Upper lobe of left lung (tissue), 6 donors: ENCODE results near the gene ITFG2. TPM values are rescaled to one million over a fixed set of nuclear protein-coding genes. Genes with fewer than 3 reads are reported as not detected.
"Not testable (repeated sequence)": the region's sequence is repeated elsewhere in the genome, so short reads cannot be mapped to it uniquely, and the experiment has no call there.

ENCODE experiments used
- ATAC-seq, 2 donors: fragments of 200-7000 bp; cut with Tn5 transposase; one replicate each; pipeline ENCODE4 v1.9.1; 2022; ENCODE audit warnings: mild to moderate bottlenecking in 2 of 2, moderate library complexity in 2 of 2; ENCODE audit not compliant: low FRiP score in 2 of 2
- DNase-seq, 2 donors: peaks; one replicate each; pipeline ENCODE4 v3.0.0-alpha.2; 2019 to 2020
- H3K27ac ChIP-seq, 4 donors: fragments of 200-600 bp; sonication (generic); one replicate each; pipeline ENCODE4 v1.5.1; 2016 to 2019
- H3K27me3 ChIP-seq, 4 donors: fragments of 200-600 bp; sonication (generic); one replicate each; pipeline ENCODE4 v1.5.1; 2017 to 2019
- H3K36me3 ChIP-seq, 4 donors: fragments of 200-600 bp; sonication (generic); one replicate each; pipeline ENCODE4 v1.5.1; 2016 to 2019
- H3K4me1 ChIP-seq, 4 donors: fragments of 200-600 bp; sonication (generic); one replicate each; pipeline ENCODE4 v1.5.1; 2018 to 2019
- H3K4me3 ChIP-seq, 4 donors: fragments of 200-600 bp; sonication (generic); one replicate each; pipeline ENCODE4 v1.5.1; 2017 to 2019; ENCODE audit warnings: mild to moderate bottlenecking in 2 of 4, moderate library complexity in 1 of 4
- H3K9me3 ChIP-seq, 4 donors: fragments of 200-600 bp; sonication (generic); one replicate each; pipeline ENCODE4 v1.5.1; 2018 to 2019
- CTCF ChIP-seq, 6 experiments: fragments of 450-650 bp in 4 of 6; fragments of 200-600 bp in 2 of 6; sonication (generic) in 2 of 6; IDR thresholded peaks; one replicate each; pipeline ENCODE4 v1.5.1; 2016 to 2019; ENCODE audit warnings: antibody characterized with exemption in 6 of 6
- EP300 ChIP-seq, 4 donors: sonication (generic); formaldehyde crosslinking; IDR thresholded peaks; one replicate each; pipeline ENCODE4 v1.5.1; 2017; ENCODE audit warnings: antibody characterized with exemption in 4 of 4, control low read depth in 2 of 4
- POLR2A ChIP-seq, 4 donors: fragments of 450-650 bp; IDR thresholded peaks; one replicate each; pipeline ENCODE4 v1.5.1; 2016 to 2017; ENCODE audit warnings: antibody characterized with exemption in 4 of 4, mild to moderate bottlenecking in 2 of 4
- POLR2AphosphoS5 ChIP-seq, 2 donors: sonication (generic); formaldehyde crosslinking; IDR thresholded peaks; one replicate each; pipeline ENCODE4 v1.5.1; 2017; ENCODE audit warnings: antibody characterized with exemption in 2 of 2
- WGBS, 2 donors: methylation state at CpG; one replicate each; pipeline ENCODE4 v1.1.5; 2017 to 2018; 5-methylcytosine and 5-hydroxymethylcytosine counted together
- total RNA-seq, 6 donors: library from RNA; depleted of rRNA in 4 of 6; stranded (reverse); fragments of >200 nt in 4 of 6; gene quantifications; one replicate each; pipeline versions ENCODE4 v1.1.0 to v1.2.1, GENCODE V29; 2016 to 2021
- donor health status: DM: no; HTN: no; CAD: no; lungs with moderate emphysema.
- donor health status: DM: no; HTN: yes; CAD: no; lungs with severe emphysema.

ITFG2 gene
- total RNA-seq, 6 donors from 2014 or later: 34.0 to 388 (median 41.0) TPM

DNA sequence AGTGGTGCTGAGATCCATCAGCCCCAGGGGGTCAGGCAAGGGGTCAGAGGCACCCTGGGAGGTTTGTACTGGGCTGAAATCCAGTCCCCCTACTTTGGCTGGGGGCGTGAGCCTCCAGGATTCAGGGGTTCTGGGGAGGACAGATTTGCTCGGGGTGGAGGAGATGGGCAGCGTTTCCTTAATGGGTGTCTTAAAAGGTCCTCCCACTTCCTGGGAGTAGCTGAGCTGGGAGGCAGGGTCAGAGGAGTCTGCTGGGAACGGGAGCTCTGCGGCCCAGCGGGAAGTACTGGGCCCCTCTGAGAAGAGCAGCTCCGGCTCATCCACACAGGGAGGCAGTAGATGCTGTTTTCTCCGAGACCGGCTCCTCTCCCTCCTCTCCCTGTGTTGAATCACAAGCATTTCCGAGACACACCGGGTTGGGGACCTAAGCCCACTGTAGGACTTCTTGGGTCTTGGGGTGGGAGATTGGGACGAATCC is 46.5 kb downstream of the ITFG2 start:
- no peak for TF ChIP-seq POLR2A (IDR thresholded peaks at IDR 0.05)
- no peak for TF ChIP-seq POLR2AphosphoS5 (IDR thresholded peaks at IDR 0.05)
- DNase-seq (no peak), ATAC-seq (no peak)
- Histone ChIP-seq H3K9me3 (no peaks in the 10 kb centered on the region), H3K27ac (peak overlapping the region in 1 of 4 donors; percentile 15), H3K27me3 (no peaks in the 10 kb centered on the region), H3K4me1 (no peaks in the 10 kb centered on the region), H3K36me3 (peaks cover 0 to 14% (median 2%) of the 10 kb centered on the region in 4 donors), H3K4me3 (no peak overlapping the region)
- 92 to 94% methylated on average over 6 to 12 of the region's 12 CpGs for WGBS, 2 donors

DNA sequence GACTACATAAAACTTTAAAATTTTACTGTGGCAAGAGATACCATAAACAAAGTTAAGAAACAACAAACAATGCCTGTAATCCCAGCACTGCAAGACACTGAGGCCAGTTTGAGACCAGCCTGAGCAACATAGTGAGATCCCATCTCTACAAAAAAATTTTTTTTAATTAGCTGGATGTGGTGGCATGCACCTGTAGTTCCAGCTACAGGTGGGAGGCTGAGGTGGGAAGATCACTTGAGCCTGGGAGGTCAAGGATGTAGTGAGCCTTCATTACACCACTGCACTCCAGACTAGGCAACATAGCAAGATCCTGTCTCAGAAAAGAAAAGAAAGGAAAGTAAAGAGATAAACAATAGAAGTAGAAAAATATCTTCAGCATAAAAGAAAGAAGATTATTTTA is 47.7 kb downstream of the ITFG2 start:
- TF ChIP-seq EP300 (IDR thresholded peaks at IDR 0.05): no peak
- no peak for TF ChIP-seq POLR2A (IDR thresholded peaks at IDR 0.05)
- TF ChIP-seq CTCF (IDR thresholded peaks at IDR 0.05): no peak
- TF ChIP-seq POLR2AphosphoS5 (IDR thresholded peaks at IDR 0.05): no peak
- no peak for DNase-seq

DNA sequence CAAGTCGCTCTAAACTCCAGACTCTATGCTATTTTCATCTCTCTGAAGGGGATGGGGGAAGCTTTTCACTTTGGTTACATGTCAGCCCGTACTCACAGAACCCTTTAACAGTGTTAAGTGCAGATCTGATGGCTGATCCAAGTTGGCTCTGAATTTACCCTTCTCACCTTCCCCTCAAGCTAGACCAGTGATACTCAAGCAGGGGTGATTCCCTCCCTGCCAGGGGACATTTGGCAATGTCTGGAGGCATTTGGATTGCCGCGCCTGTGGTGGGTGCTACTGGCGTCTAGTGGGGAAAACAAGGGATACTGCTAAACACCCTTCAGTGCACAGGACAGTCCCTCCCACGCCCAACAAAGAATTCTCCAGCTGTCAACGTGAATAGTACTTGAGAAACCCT is 50.4 kb downstream of the ITFG2 start:
- Histone ChIP-seq H3K9me3 (no peaks in the 10 kb centered on the region), H3K4me3 (no peak overlapping the region), H3K36me3 (peaks cover 0 to 6% (median 2%) of the 10 kb centered on the region in 4 donors), H3K4me1 (no peaks in the 10 kb centered on the region), H3K27me3 (no peaks in the 10 kb centered on the region), H3K27ac (no peak overlapping the region)
- TF ChIP-seq POLR2A (IDR thresholded peaks at IDR 0.05) (no peak), EP300 (IDR thresholded peaks at IDR 0.05) (no peak), CTCF (IDR thresholded peaks at IDR 0.05) (no peak), POLR2AphosphoS5 (IDR thresholded peaks at IDR 0.05) (no peak)
- DNase-seq (no peak), ATAC-seq (no peak)
- WGBS, 2 donors: 90 to 93% methylated on average over 7 of the region's 7 CpGs

More for the DNA sequence above, 47.7 kb downstream of the ITFG2 start:
- no peak overlapping the region for H3K27ac ChIP-seq
- H3K4me3 ChIP-seq: no peak overlapping the region
- no peaks in the 10 kb centered on the region for H3K9me3 ChIP-seq
- peaks cover 0 to 14% (median 2%) of the 10 kb centered on the region in 4 donors for H3K36me3 ChIP-seq
- H3K4me1 ChIP-seq: no peaks in the 10 kb centered on the region
- no peaks in the 10 kb centered on the region for H3K27me3 ChIP-seq
- ATAC-seq: no peak

DNA sequence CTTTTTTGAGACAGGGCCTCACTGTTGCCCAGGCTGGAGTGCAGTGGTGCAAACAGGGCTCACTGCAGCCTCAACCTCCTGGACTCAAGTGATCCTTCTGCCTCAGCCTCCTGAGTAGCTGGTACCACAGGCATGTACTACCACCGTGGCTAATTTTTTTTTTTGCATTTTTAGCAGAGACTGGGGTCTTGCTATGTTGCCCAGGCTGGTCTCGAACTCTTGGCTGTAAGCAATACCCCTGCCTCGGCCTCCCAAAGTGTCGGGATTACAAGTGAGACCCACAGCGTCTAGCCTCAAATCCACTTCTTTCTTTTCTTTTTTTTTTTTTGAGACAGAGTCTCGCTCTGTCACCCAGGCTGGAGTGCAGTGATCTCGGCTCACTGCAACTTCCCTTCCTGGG is 50.9 kb downstream of the ITFG2 start:
- not testable (repeated sequence) for ATAC-seq
- WGBS, 2 donors: 93 to 97% methylated on average over 7 of the region's 7 CpGs

DNA sequence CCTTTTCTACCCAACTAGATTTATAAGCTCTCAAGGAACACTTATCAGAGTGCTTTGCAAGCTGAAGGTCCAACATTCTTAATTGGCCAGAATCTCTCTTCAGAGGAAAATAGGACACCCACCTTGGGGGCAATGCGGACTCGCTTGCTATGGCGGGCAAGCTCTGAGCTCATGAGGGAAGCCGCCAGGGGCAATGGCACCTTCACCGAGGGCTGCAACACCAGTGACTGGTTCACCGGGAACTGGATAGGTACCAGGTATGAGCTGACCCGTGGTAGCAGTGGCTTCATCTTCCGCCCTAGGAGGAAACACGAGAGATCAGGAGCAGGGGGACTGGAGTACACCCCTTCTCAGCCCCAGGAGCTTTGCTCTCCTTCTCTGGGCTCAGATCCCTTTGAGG is 51.7 kb downstream of the ITFG2 start:
- ATAC-seq (no peak), DNase-seq (no peak)
- H3K27ac ChIP-seq: no peak overlapping the region
- no peaks in the 10 kb centered on the region for H3K36me3 ChIP-seq
- H3K9me3 ChIP-seq: no peaks in the 10 kb centered on the region
- H3K27me3 ChIP-seq: no peaks in the 10 kb centered on the region
- no peak overlapping the region for H3K4me3 ChIP-seq
- TF ChIP-seq POLR2A (IDR thresholded peaks at IDR 0.05): no peak
- TF ChIP-seq EP300 (IDR thresholded peaks at IDR 0.05): no peak
- no peak for TF ChIP-seq POLR2AphosphoS5 (IDR thresholded peaks at IDR 0.05)
- TF ChIP-seq CTCF (IDR thresholded peaks at IDR 0.05): no peak
- WGBS, 2 donors: 97 to 100% methylated on average over 5 to 9 of the region's 9 CpGs
- H3K4me1 ChIP-seq: no peaks in the 10 kb centered on the region

More for the DNA sequence above, 50.9 kb downstream of the ITFG2 start:
- H3K4me1 ChIP-seq, H3K9me3 ChIP-seq, H3K4me3 ChIP-seq, H3K36me3 ChIP-seq, H3K27ac ChIP-seq, H3K27me3 ChIP-seq, DNase-seq: not testable (repeated sequence)

DNA sequence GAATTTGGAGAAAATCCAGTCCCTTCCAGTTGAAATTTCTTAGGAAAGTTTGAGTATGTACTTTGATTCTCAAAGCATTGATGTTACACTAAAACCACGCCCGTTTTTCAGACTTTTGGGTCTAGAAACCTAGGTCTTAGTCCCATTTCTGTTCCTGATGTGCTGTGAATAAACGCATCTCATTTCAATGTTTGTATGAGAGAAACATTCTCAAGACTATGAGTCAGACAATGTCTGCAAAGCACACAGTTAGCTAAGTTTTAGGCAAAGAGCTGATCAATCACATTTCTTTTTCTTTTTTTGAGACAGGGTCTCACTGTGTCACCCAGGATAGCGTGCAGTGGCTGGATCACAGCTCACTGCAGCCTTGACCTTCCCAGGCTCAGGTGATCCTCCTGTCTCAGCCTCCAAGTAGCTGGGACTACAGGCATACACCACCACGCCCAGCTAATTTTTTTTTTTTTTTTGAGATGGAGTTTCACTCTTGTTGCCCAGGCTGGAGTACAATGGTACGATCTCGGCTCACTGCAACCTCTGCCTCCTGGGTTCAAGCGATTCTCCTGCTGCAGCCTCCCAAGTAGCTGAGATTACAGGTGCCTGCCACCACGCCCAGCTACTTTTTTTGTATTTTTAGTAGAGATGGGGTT is 56.6 kb downstream of the ITFG2 start:
- not testable (repeated sequence) for DNase-seq, ATAC-seq, H3K4me3 ChIP-seq, H3K9me3 ChIP-seq, H3K4me1 ChIP-seq, H3K36me3 ChIP-seq, H3K27ac ChIP-seq, H3K27me3 ChIP-seq
- 83 to 91% methylated on average over 9 of the region's 9 CpGs for WGBS, 2 donors

Other genes starting within 250 kb of the ITFG2 start
- 10 to 100 TPM; 19.1 to 62.8 (median 29.8) TPM for gene FKBP4, start 17.7 kb upstream of the ITFG2 start, total RNA-seq
- gene NRIP2, start 22.4 kb downstream of the ITFG2 start, total RNA-seq: under 1 TPM in 2 of 6 donors, not detected in 4; 0.23 to 0.74 TPM
- gene TEX52, start 44.4 kb downstream of the ITFG2 start, total RNA-seq: not detected
- 10 to 100 TPM in 1 of 6 donors, 1 to 10 TPM in 4, not detected in 1; 2.1 to 27.6 (median 4.9) TPM for gene FOXM1, start 64.5 kb downstream of the ITFG2 start, total RNA-seq
- 10 to 100 TPM in 5 of 6 donors, 1 to 10 TPM in 1; 9.4 to 15.7 (median 12.3) TPM for gene RHNO1, start 64.6 kb downstream of the ITFG2 start, total RNA-seq
- 10 to 100 TPM; 10.5 to 24.3 (median 16.6) TPM for gene TULP3, start 78.2 kb downstream of the ITFG2 start, total RNA-seq
- 10 to 100 TPM; 14.5 to 52.0 (median 43.2) TPM for gene TEAD4, start 146.7 kb downstream of the ITFG2 start, total RNA-seq